AG09319 (cell line): ENCODE measurements around the gene ITIH1.

ENCODE experiments used
- DNase-seq: peaks from one replicate; pipeline ENCODE4 v3.0.0-alpha.2; 2010; ENCODE audit warnings: low read depth; ENCODE audit errors: extremely low read depth
- TF ChIP-seq, protein P1 (sequence below): IDR thresholded peaks from 2 replicates; pipeline ENCODE4 v1.5.1; 2011; ENCODE audit warnings: low read depth, mild to moderate bottlenecking, inconsistent platforms, low read length, moderate library complexity

The ITIH1 gene

DNA sequence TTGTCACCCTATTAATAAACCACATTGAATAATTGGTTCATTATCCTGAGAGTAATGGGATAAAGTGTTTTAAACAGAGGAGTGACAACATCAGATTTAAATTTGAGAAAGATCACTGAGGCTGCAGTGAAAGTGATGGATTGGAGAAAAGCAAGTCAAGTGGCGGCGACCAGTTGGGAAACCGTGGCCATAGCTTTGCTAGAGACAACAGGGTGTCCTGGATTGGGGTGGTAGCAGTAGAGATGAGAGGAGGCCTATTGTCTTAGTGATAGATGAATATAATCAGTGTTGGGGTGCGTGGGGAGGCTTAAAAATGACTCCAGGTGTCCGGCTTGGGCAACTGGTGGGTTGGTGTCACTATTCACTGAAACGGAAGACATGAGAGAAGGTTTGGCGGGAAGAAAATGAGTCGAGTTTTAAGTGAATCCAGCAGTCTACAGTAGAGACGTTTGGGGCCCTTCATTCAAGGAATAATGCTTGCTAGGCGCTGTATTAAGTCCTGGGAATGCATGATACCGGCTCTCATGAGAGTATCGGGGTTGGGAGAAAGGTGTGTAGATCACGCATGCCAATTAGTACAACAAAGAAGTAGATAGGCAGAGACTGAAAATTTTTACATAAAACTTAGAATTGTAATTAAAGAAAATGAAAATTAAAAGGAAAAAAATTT lies 7.5 kb upstream of the ITIH1 start:
- DNase-seq = no peak
- TF ChIP-seq, protein P1, sequence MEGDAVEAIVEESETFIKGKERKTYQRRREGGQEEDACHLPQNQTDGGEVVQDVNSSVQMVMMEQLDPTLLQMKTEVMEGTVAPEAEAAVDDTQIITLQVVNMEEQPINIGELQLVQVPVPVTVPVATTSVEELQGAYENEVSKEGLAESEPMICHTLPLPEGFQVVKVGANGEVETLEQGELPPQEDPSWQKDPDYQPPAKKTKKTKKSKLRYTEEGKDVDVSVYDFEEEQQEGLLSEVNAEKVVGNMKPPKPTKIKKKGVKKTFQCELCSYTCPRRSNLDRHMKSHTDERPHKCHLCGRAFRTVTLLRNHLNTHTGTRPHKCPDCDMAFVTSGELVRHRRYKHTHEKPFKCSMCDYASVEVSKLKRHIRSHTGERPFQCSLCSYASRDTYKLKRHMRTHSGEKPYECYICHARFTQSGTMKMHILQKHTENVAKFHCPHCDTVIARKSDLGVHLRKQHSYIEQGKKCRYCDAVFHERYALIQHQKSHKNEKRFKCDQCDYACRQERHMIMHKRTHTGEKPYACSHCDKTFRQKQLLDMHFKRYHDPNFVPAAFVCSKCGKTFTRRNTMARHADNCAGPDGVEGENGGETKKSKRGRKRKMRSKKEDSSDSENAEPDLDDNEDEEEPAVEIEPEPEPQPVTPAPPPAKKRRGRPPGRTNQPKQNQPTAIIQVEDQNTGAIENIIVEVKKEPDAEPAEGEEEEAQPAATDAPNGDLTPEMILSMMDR = no peak

DNA sequence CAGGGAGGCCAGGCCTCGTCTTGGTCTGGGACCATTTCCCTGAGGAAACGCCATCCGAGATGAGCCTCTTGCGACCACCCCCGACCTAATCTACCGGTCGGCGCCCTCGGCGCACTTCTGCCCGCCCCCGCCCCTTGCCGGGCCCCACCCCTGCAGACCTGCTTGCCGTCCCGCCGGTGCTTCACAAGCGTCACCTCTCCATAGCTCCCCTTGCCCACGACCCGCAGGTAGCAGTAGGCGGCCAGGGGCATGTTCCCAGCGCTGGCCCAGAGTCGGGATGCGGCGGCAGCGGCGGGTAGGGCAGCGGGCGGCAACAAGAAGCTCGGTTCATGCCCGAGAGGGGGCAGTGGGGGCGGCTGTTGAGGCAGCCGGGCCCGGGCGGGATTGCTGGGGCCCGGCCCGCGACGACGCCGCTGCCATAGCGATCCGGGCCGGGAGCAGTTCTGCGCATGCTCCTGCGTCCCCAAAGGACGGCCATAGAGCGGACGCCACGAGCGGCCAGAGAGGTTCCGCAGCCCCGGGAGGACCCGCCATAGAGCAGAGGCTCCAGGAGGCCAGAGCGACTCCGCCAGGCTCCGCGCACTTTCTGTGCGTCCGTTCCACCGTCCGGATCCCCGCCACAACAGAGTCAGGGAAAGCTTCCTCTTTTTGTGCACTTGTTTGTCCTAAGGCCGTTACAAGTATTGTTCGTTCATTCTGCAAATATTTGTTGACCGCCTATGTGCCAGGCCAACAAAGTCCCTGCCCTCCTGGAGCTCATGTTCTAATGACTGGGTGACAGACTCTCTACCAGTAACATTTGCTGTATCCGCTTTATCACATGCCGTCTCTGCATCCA lies 6.7 kb upstream of the ITIH1 start, which contains the start of gene NEK4:
NEK4 (minus strand) TSS at position 445 of the 838 bp plus-strand sequence; CDS start at position 251, 194 bp downstream.
- TF ChIP-seq, protein P1 = no peak; the same call in 1 of the 2 replicates
- DNase-seq = peak; percentile 59

DNA sequence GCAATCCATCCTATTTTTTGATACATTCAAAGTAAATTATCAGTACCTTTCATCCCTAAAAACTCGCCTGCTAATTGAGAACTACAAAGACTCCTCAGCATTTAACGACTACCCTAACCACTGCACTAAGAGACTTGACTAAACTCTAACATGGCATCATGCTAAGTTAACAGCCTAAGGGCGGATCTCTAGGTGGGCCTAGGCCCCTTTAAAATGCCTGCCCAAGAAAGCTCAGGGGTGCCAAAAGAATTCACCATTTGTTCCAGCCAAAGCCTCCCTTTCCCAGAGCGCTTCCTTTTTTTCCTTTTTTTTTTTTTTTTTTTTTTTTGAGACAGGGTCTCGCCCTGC lies 6.1 kb upstream of the ITIH1 start:
- TF ChIP-seq, protein P1 = no peak
- DNase-seq = no peak

DNA sequence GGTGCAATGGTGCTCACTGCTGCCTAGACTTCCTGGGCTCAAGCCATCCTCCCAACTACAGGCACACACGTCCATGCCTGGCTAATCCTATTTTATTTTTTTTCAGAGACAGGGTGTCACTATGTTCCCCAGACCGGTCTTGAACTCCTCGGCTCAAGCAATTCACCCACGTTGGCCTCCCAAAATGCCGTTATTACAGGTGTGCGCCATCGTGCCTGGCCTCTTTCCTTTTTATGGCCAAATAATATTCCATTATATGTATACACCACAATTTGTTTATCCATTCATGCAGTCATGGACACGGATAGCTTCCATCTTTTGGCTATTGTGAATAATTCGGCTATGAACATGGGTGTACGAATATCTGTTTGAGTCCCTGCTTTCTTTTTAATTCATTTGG lies 5.7 kb upstream of the ITIH1 start:
- TF ChIP-seq, protein P1 = no peak

DNA sequence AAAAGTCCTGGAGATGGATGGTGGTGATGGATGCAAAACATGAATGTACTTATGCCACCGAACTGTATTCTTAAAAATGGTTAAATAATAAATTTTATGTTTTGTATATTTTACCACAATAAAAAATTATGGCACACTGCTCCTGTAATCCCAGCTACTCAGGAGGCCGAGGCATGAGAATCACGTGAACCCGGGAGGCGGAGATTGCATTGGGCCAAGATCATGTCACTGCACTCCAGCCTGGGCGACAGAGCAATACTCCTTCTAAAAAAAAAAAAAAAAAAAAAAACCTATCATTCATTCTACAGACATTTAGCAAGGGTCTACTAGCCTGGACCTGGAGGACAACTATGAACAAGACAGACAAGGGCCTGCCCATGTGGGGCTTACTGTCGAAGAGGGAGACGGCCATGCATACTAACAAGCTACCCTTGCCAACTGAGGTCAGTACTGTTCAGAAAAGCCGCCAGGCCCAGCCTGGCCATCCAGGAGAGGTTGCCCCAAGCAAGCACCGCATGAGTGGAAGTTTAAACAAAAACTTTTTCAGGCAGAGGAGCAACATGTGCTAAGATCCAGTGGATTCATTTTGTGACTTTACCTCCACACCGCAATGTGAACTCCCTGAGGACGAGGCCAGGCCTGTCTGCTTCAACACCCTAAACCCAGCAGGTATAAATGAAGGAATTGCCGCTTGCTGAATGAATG lies 3.9 kb upstream of the ITIH1 start:
- no peak for DNase-seq
- TF ChIP-seq, protein P1 = no peak

More for the DNA sequence above, 5.7 kb upstream of the ITIH1 start:
- no peak for DNase-seq

DNA sequence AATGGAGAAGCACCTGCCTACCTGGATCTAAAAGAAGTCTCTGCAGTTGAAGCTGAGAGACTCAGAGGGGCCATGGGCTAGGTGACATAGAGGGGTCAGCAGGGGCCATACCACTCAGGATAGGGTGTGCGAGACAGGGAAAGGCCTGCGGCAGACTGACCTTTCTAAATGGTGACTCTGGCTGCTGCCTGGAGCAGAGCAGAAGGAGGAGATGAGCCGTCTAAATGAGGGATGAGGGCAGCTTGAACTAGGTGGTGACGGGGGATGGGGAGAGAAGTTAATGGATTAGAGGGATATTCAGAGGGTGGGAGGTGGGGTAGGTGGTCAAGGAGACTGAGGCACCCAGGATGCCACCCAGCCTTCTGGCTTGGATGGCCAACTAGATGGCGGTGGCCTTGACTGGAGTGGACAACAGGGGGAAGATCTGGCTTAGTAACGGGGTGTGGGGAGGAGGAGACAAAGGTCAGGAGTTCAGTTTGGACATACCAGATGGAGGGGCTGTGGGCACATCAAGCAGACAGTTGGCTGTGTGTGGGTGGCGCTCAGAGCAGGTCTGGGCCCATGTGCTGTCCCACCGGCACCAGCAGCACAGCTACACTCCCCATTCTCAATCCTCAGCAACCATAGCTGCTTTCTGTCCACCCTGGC lies 3.2 kb upstream of the ITIH1 start:
- TF ChIP-seq, protein P1 = no peak

More for the DNA sequence above, 3.2 kb upstream of the ITIH1 start:
- no peak for DNase-seq
